OCI-LY7 (cell line): ENCODE data around the gene GTF3C2.

Experiments
- CTCF ChIP-seq: fragments of 200-600 bp; sonication (generic); conservative IDR thresholded peaks from 2 replicates; pipeline ENCODE4 v1.5.1; 2014; ENCODE audit warnings: mild to moderate bottlenecking, antibody characterized with exemption, low read length, moderate library complexity, mixed read lengths
- EZH2phosphoT487 ChIP-seq: fragments of 200-600 bp; sonication (generic); IDR thresholded peaks from 2 replicates; pipeline ENCODE4 v1.6.1; 2018; ENCODE audit warnings: low read depth, borderline replicate concordance, mild to moderate bottlenecking, mixed run types, antibody characterized with exemption, low read length, moderate library complexity, mixed read lengths

- TF ChIP-seq CTCF (no peak), EZH2phosphoT487 (no peak)
These were observed 35.5 kb downstream of the GTF3C2 start for GRCh38 chr2:27320958-27321543.
